BE2C (cell line): ENCODE results near the gene PAX5.

ENCODE experiments used
- DNase-seq: peaks from one replicate; pipeline ENCODE4 v3.0.0-alpha.2; 2020
- H3K27me3 ChIP-seq: fragments of 250-450 bp; sonication (Bioruptor Pico); 2 replicates; pipeline ENCODE4 v1.5.1; 2020; ENCODE audit warnings: mild to moderate bottlenecking
- H3K36me3 ChIP-seq: fragments of 250-450 bp; sonication (Bioruptor Pico); 2 replicates; pipeline ENCODE4 v1.5.1; 2020; ENCODE audit warnings: mild to moderate bottlenecking
- H3K4me1 ChIP-seq: fragments of 250-450 bp; sonication (Bioruptor Pico); 2 replicates; pipeline ENCODE4 v1.5.1; 2020
- H3K4me3 ChIP-seq: 2 replicates; pipeline ENCODE4 v1.5.1; 2011; ENCODE audit warnings: low read depth, low read length
- H3K9me3 ChIP-seq: fragments of 250-450 bp; sonication (Bioruptor Pico); 2 replicates; pipeline ENCODE4 v1.5.1; 2020
- TF ChIP-seq, protein P1 (sequence below): IDR thresholded peaks from 2 replicates; pipeline ENCODE4 v1.5.1; 2012; ENCODE audit warnings: mild to moderate bottlenecking, low read depth, low read length

The PAX5 gene

DNA sequence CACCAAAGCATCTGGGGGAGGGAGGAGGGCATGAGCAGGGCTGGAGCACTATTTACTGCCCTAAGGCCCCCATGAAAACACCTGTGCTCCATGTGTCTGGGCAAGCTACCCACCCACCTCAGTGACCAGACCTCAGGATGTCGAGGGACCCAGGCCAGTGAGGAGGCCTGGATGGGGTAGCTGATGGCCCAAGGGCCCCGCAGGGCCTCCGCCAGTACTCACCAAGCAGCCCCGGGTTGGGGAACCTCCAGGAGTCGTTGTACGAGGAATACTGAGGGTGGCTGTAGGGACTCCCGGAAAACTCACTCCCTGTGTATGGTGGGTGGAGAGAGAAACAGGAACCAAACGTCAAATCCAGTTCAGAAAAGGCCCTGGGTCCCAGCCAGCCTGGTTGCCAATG is 187.4 kb downstream of the PAX5 start:
- DNase-seq: no peak
- H3K27me3 ChIP-seq: no peaks in the 10 kb centered on the region
- no peaks in the 10 kb centered on the region for H3K4me1 ChIP-seq
- no peak overlapping the region for H3K4me3 ChIP-seq
- no peaks in the 10 kb centered on the region; the same call in none of the 2 replicates for H3K36me3 ChIP-seq
- H3K9me3 ChIP-seq: no peaks in the 10 kb centered on the region
- TF ChIP-seq, protein P1, sequence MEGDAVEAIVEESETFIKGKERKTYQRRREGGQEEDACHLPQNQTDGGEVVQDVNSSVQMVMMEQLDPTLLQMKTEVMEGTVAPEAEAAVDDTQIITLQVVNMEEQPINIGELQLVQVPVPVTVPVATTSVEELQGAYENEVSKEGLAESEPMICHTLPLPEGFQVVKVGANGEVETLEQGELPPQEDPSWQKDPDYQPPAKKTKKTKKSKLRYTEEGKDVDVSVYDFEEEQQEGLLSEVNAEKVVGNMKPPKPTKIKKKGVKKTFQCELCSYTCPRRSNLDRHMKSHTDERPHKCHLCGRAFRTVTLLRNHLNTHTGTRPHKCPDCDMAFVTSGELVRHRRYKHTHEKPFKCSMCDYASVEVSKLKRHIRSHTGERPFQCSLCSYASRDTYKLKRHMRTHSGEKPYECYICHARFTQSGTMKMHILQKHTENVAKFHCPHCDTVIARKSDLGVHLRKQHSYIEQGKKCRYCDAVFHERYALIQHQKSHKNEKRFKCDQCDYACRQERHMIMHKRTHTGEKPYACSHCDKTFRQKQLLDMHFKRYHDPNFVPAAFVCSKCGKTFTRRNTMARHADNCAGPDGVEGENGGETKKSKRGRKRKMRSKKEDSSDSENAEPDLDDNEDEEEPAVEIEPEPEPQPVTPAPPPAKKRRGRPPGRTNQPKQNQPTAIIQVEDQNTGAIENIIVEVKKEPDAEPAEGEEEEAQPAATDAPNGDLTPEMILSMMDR: no peak

DNA sequence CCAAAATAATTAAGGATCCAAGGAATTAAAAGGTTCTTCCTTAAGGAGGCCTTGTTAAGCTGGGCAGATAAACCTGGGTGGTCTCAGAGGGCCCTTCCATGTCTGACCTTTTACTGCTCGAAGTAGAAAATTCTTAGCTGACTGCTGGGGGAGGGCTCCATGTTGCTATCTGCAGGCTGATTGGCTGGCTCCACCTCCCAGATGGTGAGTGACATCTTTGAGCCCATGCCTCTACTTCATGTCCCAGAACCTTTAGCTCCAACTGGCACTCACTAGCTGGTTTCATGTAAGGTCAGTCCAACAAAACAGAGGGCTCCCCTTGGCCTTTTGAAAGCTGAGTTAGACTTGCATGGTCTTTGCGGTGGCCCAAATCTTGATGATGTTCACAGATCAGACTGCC is 188.2 kb downstream of the PAX5 start:
- H3K4me3 ChIP-seq: no peak overlapping the region
- TF ChIP-seq, protein P1: no peak
- no peak for DNase-seq
- no peaks in the 10 kb centered on the region for H3K9me3 ChIP-seq
- no peaks in the 10 kb centered on the region for H3K4me1 ChIP-seq
- H3K36me3 ChIP-seq: no peaks in the 10 kb centered on the region; the same call in none of the 2 replicates
- H3K27me3 ChIP-seq: no peaks in the 10 kb centered on the region

DNA sequence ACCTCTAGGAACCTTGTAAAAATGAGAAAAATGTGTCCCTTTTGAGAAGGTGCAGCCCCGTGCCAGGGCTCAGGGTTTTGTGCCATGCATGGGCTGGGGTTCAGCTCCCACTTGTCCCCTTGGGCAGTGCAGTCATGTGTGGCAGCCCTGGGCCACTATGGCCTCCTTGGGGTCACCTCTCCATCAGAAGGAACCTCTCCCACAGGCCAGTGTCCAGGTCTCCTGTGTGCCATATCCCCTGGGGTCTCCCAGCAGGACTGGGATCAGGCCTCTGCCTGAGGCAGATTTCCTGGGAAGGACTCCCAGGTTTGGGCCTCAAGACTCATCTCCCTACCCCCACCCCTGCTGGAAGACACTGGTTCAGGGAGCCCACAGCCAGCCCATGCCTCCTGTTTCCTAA is 189.1 kb downstream of the PAX5 start:
- DNase-seq: no peak
- H3K36me3 ChIP-seq: peaks cover 3% of the 10 kb centered on the region
- H3K4me3 ChIP-seq: no peak overlapping the region
- H3K9me3 ChIP-seq: no peaks in the 10 kb centered on the region
- TF ChIP-seq, protein P1: no peak
- H3K27me3 ChIP-seq: no peaks in the 10 kb centered on the region
- H3K4me1 ChIP-seq: no peaks in the 10 kb centered on the region

DNA sequence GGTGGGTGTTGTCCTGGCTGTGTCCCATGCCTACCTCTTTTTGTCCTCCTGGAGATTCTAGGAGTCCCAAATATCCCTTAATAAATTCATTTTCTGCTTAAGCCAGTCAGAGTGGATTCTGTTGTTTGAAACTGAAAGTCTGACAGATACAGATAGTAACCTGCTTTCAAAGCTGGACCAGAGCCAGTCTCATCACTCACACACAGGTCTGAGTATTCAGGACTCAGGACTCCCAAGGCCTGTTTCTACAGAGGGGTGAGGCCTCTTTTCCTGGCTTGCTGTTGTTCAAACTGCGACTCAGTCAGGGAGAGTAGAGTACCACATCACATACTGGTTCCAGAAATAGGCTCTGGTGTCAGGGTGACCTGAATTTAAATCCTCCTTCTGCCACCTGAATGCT is 190.1 kb downstream of the PAX5 start:
- DNase-seq: no peak
- Histone ChIP-seq H3K4me1 (no peaks in the 10 kb centered on the region), H3K36me3 (peaks cover 11% of the 10 kb centered on the region), H3K27me3 (no peaks in the 10 kb centered on the region), H3K4me3 (no peak overlapping the region), H3K9me3 (no peaks in the 10 kb centered on the region)
- TF ChIP-seq, protein P1: no peak

DNA sequence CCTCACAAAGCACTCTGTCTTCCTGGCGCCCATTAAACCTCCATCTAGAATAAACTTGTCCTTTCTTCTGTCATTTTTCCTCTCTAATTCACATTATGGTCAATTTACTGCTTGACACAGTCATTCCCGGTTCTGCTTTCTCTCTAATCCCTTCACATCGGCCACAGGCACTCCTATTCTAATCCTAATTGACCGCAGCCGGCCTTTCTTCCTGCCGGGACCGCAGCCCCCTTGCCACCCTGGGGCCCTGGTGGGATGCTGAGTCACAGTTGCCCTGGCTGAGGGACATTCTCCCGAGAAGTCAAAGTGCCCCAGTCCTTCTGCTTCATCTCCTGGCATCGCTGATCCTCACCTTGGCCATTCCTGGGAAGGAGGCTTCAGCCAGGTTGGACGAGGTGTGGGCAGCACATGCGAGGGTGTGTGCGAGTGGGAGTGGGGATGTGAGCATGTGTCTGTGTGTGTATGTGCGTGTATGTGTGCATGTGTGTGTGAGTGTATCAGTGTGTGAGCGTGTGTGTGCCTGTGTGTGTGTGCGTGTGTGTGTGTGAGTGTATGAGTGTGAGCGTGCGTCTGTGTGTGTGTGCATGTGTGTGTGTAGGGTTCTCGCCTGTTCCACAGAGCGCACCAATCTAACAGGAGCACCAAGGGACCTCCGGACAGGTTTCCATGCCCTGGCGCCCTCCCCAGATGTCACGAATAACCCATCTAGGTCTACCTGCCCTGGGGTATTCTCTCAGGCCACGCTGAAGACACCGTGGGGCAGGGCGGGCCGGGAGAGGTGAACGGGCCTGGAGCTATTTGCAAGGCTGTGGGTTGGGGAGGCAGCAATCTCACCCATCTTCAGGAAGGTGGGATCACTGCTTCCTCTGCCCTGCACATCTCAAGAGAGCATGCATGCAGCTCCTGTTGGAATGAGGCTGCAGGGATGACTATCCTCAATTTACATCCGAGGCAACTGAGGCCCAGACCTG is 191.2 kb downstream of the PAX5 start:
- peaks cover 17% of the 10 kb centered on the region for H3K36me3 ChIP-seq
- TF ChIP-seq, protein P1: no peak
- DNase-seq: no peak

DNA sequence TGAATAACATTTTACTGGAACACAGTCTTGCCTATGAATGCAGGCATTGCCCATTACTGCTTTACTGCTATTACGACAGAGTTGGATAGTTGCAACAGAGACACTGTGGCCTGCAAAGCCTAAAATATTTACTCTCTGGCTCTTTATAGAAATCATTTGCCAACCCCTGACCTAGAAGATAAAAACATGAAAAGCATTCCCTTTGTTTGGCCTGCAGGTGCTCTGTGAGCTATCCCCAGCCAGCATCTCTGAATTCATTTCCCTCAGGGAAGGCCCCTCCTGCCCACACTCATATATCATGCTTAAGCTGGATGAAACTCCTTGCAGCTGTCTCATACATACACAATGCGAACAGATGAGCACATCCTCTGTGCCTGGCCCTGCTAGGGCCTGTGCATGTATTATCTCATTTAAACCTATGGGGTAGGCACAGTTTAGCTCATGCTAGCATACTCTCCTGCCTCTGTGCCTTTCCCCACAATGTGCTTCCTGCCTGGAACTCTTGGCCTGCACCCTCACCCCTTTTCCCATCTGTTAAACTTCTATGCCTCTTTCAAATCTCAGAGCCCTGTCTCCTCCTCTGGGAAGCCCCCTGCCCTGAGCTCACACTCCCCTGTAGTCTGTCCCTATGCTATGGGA is 193.1 kb downstream of the PAX5 start:
- Histone ChIP-seq H3K4me1 (no peaks in the 10 kb centered on the region), H3K4me3 (no peak overlapping the region), H3K27me3 (no peaks in the 10 kb centered on the region), H3K9me3 (no peaks in the 10 kb centered on the region), H3K36me3 (peaks cover 26% of the 10 kb centered on the region)
- TF ChIP-seq, protein P1: no peak
- no peak for DNase-seq

More for the DNA sequence above, 191.2 kb downstream of the PAX5 start:
- Histone ChIP-seq H3K4me3 (no peak overlapping the region), H3K4me1 (no peaks in the 10 kb centered on the region), H3K27me3 (no peaks in the 10 kb centered on the region), H3K9me3 (no peaks in the 10 kb centered on the region)
